Cerebellar cortex (tissue), 1 donor: Measurements from ENCODE around the gene MKS1.

ENCODE experiments used
- DNase-seq: peaks from one replicate; pipeline ENCODE4 v3.0.0-alpha.2; 2015; ENCODE audit warnings: low spot score

Gene MKS1

GRCh38 chr17:58200024-58200633 lies 18.9 kb downstream of the MKS1 start:
- peak; percentile 44 for DNase-seq

- no peak for DNase-seq
These were observed 22.4 kb downstream of the MKS1 start for GRCh38 chr17:58196610-58197009.

GRCh38 chr17:58195518-58196123 lies 23.4 kb downstream of the MKS1 start:
- no peak for DNase-seq

- no peak for DNase-seq
These were observed 25.3 kb downstream of the MKS1 start for GRCh38 chr17:58193641-58194255.

DNA sequence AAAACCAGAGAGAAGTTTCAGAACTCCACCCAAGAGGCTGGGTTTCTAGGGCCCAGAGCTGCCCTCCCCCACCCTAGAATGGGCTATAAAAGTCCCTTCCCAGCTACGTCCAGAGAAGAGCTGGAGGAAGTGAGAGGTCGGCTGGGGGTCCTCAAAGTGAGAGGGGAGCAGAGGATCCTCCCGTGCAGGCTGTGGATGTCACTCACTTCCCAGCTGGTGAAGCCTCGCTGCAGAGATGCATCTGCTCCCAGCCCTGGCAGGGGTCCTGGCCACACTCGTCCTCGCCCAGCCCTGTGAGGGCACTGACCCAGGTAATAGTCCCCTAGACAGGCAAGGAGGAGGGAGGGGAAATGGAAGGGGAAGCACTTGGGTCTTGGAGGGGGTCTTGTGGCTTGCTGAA lies 26.4 kb downstream of the MKS1 start, which contains the start of gene EPX:
TSS of gene EPX (plus strand) at position 115 of the 400 bp plus-strand sequence. CDS start at position 236, 121 bp downstream.
- no peak for DNase-seq

- DNase-seq, result no peak
These were observed 27.7 kb downstream of the MKS1 start for GRCh38 chr17:58191241-58191896.

DNA sequence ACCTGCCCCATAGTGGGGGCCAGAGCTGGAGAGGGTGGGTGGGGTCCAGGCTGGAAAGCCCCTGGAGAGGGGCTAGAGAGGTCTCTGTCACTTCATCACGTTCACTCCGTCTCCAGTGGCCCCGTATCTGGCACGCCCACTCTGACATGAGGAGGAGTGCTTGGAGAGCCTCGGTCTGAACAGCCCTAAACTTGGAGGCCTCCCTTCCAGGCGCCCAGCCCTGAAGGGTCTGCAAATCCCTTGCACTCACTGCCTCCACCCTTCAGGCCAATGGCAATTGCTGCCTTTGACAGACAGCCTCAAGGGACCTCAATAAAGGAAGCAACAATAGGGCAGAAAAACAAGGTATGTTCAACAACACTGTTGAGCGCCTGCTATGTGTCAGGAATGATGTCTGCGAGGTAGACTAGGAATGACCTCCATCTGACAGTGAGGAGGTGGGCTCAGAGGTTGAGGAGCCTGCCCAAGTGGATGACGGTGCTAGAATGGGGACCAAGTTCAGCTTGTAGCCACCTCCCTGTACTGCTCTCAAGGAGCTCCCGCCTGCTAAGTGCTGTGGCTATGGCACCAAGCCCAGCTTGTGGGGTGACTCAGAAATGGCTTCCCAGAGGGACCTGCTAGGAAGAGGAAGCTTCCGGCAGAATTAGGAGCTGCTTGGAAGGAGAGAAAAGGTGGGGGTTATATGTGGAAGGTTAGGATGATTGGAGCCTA lies 29.5 kb downstream of the MKS1 start:
- no peak for DNase-seq

GRCh38 chr17:58187675-58188074 lies 31.4 kb downstream of the MKS1 start:
- no peak for DNase-seq

- DNase-seq, result no peak
These were observed 32.0 kb downstream of the MKS1 start for GRCh38 chr17:58187063-58187462.

GRCh38 chr17:58186591-58186990 lies 32.5 kb downstream of the MKS1 start:
- DNase-seq, result no peak

DNA sequence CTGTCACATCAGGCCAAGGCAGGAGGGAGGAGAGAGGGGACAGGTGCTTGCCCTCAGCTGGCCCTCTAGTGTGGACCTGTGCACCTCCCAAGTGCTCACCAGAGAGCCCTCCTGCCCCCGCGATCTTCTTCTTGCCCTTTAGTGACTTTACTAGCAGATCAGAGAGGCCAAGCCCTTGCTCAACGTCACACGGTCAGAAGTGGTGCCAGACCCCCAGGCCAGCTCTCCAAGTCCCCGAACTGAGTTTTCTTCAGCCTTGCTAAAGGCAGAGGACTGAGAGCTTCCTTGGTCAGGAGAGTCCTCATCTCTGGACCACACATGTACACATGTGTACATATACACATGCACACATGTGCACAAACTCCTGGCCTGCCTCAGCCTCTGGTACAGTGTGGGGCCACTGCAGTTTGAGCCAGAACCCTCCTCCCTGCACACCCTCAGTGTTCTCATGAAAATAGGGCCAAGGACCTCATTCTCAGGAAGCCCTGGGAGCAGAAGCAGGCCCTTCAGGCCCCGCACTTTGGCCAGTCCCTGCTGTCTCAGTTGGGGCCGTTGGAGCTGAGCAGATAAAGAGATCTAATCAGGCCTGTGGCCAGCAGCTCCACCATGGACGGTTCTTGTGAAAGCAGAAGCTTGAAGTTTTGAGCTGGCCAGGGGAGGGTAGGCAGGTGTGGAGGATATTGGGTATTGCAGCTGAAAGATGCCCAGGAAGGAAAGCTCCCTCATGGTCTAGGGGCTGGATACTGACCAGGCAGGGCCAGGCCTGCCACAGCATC lies 33.9 kb downstream of the MKS1 start:
- DNase-seq, result no peak

DNA sequence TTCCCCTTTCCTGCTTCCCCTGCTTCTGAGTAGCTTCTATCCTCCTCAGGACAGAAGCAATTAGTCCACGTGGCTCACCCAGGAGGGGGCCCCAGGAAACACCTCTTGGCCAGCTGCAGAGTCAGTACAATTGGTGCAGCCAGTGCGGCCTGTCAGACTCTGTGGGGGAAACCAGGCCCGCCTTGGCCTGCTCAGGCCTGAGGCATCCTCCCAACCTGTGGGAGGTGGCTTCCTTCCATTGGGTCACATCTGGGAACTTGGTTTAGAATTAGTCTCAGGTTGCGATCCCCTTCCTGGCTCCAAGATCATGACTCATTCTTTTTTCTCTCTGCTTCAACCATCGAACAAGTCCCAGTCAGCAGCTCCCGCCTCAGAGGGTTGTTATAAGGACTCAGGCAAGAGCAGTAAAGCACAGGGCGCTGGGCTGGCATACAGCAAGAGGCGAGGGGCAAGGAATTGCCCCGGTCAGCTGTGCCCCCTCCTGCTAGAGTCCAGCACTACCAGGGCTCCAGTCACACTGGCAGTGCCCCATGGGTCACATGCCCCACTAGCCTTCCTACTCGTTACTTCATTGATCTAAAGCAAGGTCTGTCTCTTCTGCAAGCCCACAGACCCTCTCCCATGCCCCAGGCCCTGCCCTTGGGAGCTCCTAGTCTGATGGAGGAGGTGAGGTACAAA lies 34.6 kb downstream of the MKS1 start:
- DNase-seq, result no peak

DNA sequence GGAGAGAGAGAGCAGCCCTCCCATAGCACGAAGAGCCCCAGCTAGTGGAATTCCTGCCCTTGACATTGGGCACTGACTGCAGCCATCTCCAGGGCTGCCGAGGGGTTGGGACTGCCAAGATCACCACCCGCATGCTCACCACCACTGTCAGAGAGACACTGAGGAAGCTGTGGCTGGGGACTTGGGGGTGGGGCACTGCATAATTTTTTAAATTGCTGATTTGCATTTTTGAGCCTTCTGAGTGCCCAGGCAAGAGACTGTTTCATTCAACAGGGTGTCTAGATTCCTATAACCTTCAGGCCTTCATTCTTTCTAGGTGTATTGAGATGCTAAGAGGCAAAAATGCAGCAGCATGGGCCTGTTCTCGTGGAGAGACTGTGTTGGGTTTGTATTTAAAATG lies 35.5 kb downstream of the MKS1 start:
- no peak for DNase-seq

GRCh38 chr17:58181796-58182195 lies 37.3 kb downstream of the MKS1 start:
- DNase-seq, result peak; percentile 70

DNA sequence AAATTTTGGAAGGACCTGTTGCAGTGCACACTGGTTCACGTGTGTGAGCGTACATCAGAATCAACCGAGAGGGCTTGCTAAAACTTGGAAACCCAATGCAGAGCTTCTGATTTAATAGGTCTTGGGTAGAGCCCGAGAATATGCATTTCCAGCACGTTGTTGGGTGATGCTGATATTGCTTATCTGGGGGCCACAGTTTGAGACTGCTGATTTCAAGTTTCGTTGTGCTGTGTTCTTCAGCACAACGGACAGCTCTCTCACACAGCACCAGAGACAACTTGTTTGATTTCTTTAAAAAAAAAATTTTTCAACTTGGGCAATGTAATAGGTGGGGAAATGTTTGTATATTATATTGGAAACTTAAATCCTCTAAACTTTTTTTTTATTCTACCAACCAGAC lies 42.9 kb downstream of the MKS1 start:
- no peak for DNase-seq

DNA sequence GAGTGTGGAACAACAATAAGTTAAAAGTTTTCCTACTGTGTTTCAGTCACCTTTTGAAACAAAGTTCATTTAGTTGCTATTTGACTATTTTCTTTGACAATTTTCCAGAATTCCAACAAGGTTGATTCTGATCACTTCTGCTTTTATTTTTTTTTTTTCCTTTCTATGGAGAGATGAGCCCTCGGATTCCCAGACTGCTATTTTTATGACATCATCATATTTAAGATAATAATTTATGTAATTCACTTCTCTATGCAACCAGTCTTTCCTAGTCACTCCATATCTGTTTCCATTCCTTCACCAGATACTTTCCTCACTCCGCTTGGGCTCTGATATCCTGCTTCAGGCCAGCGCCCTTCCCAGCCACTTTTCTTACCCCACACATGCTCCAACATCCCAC lies 44.2 kb downstream of the MKS1 start:
- DNase-seq, result no peak

GRCh38 chr17:58172369-58173071 lies 46.5 kb downstream of the MKS1 start:
- DNase-seq, result peak; percentile 44

- no peak for DNase-seq
These were observed 48.4 kb downstream of the MKS1 start for GRCh38 chr17:58170622-58171021.

DNA sequence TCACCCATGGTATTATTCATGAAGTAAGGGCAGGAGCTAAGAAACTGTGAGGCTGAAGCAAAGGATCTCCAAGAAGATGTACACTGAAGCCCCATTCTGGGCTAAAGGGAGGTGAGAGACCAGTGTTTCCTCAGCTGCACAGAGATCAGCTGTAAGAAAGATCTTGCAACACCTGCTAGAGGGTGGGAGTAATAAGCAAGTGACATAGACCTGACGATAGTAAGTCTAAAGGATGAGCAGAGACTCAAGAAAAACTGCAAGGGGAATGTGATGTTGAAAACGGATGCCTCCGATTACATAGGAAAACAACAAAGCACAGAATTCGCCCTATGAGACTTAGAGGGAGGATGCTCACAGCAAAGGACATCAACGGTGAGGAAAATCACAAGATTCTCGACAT lies 52.4 kb downstream of the MKS1 start, which contains the start of gene OR4D2:
TSS of gene OR4D2 (plus strand) at position 301 of the 400 bp plus-strand sequence. CDS start 2,674 bp downstream, outside the sequence.
- no peak for DNase-seq

DNA sequence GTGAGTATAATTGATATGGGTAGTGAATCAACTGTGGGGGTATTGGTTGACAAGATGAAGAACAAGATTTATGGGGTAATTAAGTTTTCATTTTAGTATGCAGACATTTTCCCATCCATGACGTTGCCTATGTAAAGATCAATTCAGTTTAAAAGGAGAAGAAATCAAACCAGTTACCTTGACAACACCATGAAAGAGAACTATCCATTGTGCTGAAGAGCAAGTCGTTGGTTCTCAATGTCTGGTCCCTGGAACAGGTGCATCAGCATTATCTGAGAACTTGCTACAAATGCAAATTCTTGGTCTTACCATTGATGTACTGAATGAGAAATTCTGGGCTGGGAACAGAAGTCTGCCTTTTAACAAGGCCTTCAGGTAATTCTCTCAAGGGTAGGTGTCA lies 53.1 kb downstream of the MKS1 start:
- DNase-seq, result no peak
